HUDEP-2 (cell line): ENCODE measurements around the gene DSCAM.

ENCODE experiments used
- DNase-seq, 76 experiments: peaks; one replicate each; lab custom pipeline; 2025; ENCODE audit not compliant: unreplicated experiment in 76 of 76; lab: John Stamatoyannopoulos, UW

DSCAM gene

DNA sequence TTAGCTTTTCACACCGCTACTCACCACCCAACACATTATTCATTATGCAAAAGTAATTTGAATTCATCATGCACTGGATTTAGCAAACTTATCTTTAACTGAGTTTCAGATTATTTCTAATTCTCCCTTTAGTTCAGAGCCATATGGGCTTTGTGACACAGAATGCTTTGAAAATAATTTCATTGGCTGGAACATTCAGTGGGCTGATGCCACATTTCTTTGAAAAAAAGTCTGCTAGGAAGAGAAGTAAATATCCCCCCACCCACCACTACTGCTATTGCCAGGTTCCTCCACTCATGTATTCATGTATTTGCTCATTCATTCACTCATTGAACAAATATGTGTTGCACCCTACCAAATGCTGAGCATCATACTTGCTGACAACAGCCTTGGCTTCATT is 280.5 kb downstream of the DSCAM start:
- DNase-seq: no peak

DNA sequence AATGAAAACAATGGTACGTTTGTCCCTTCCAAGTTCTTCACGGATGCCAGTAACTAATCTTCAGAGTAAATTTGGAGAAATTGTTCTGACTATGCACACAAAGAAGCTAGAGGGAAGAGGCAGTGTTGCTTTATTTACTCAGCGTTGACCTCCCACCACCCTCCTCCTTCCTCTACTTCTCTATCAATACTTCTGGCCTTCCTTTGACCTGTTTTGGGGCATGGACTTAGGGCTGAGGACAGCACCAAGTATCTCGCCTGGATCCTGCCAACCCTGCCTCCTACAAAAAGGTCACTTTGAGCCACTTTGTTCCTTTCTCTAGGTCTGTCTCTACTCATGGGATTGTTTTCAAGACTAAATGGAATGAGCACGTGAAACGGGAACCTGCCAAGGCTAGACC is 282.6 kb downstream of the DSCAM start:
- no peak for DNase-seq

DNA sequence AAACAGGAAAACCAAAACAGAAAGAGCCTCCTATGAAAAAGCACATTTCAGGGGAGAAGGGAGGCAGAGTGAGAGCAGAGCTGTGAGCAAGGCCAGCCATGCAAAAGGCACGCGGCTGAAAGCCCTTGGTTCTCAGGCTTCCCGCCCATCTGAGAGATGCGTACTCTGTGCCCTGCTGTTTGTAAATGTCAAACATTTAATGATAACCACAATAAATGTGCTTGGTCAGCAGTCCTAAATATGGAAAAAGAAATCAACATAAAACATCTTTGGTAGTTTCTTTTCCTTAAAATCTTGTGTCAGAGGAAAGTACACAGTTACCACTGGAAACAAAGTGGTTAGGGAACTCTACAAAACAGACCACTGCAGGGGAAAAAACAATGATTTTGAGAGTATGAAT is 283.1 kb downstream of the DSCAM start:
- no peak for DNase-seq

DNA sequence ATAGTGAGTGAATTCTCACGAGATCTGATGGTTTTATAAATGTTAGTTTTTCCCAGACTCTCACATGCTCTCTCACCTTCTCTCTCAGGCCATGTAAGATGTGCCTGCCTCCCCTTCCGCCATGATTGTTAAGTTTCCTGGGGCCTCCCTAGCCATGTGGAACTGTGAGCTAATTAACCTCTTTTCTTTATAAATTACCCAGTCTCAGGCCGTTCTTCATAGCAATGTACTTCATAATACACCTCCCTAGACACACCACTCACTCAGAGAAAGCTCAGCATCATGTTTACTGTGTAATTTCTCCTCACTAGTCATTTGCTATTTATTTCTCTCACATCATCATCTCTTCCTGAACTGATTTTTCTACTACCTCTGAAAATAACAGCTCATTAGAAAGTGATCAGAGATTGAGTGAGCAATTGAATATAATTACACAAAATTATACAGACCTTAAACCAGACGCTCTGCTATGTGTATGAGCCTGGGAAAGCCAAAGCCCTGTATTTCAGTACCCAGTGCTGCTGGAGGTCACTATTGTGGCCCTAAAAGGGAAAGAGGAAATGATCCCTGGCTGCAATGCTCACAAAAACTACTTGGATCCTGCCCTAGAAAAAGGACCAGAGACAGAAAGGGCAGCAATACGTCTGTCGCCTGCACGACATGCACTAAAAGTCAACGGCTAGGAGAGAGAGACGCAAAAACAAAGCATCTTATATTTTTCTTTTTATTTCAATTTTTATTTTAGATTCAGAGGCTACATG is 284.5 kb downstream of the DSCAM start:
- DNase-seq: no peak

- DNase-seq: no peak
Measured at GRCh38 chr21:40556442-40556968, 290.5 kb downstream of the DSCAM start.

- DNase-seq: no peak
Measured at GRCh38 chr21:40555021-40555528, 291.9 kb downstream of the DSCAM start.

DNA sequence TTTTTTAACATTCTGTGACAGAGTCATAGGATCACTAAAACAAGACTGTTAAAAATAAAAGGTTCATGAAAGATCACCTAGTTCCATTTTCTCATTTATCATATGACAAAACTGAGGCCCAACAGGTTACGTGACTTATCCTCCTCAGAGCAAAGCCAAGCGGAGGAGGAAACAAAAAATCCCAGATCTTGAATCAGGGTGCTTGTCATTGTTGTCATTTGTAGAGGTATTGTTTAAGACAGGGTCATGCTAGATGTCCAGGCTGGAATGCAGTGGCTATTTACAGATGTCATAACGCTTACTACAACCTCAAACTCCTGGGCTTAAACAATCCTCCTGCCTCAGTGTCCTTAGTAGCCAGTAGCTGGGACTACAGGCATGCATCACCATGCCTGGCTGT is 293.2 kb downstream of the DSCAM start:
- DNase-seq: no peak

- no peak for DNase-seq
Measured at GRCh38 chr21:40547906-40548513, 298.9 kb downstream of the DSCAM start.

GRCh38 chr21:40546647-40547046 is 300.3 kb downstream of the DSCAM start:
- DNase-seq: no peak

- no peak for DNase-seq
Measured at GRCh38 chr21:40540216-40540615, 306.7 kb downstream of the DSCAM start.

- no peak for DNase-seq
Measured at GRCh38 chr21:40534886-40535285, 312.1 kb downstream of the DSCAM start.

DNA sequence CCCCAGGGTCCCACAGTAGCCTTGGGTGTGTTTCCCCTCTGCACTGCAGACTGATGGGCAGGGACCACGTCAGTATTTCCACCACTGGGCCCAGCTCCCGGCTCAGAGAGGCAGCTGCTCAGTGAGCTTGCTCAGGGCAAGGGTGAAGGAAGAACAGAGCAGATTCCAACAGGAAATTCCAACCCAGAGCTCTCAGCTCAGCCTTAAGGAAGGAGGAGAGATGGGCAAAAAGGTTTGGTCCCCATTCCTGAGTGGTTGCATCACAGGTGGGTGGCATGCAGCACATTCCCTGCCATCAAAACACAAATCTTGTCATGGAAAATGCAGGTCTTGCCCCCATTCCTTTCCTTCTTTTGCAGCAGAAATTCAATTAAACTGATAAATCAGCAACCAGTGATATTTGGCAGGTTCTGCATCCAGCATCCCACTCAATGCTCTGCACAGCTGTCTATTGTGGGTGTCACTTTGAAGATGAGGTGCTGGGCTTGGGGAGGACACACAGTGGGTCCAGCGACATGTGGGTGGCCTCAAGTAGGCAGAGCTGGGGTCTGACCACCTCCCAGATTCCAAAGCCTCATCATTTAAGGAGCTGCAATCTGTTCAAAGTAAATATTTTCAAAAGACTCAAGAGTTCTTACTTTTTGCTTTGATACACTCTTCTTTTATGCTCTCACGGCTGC is 315.4 kb downstream of the DSCAM start:
- DNase-seq: no peak

GRCh38 chr21:40531016-40531415 is 315.9 kb downstream of the DSCAM start:
- DNase-seq: no peak

- no peak for DNase-seq
Measured at GRCh38 chr21:40517646-40518045, 329.3 kb downstream of the DSCAM start.

DNA sequence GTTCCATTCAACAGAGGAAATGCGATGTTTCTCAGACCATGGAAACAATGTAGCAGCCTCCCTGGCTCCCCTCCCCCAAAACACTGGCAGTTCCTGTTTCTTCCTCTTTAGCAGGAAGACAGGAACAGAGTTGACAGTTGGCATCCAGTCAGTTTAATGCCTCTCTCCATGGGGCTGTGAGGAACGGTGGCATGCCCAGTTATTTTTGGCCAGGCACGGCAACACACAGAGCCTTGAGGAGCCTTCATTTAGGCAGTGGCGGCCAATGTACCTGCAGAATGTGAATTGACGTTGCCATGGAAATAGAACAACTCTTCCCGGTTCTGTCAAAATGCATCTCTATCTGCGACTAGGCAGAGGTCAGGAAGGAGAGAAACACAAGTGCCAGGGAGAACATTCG is 330.6 kb downstream of the DSCAM start:
- no peak for DNase-seq

DNA sequence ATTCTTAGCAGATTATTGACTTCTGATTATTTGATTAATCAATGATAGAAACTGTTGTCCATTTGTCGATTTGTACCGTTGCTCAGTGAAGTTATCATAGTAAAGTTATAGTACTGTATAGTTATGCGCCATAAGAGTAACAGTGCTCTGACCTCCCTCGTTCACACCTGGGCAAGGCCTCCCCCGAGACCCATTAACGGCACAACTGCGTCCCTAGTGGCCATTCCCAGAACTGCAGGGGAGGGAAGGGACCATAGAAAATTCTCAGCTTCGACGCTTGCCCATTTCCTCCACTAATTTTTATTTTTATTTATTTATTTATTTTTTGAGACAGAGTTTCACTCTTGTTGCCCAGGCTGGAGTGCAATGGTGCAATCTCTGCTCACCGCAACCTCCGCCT is 334.4 kb downstream of the DSCAM start:
- peak in 4 of 76 experiments; percentile 1 to 17 (median 6) for DNase-seq

- no peak for DNase-seq
Measured at GRCh38 chr21:40507978-40508377, 339.0 kb downstream of the DSCAM start.

DNA sequence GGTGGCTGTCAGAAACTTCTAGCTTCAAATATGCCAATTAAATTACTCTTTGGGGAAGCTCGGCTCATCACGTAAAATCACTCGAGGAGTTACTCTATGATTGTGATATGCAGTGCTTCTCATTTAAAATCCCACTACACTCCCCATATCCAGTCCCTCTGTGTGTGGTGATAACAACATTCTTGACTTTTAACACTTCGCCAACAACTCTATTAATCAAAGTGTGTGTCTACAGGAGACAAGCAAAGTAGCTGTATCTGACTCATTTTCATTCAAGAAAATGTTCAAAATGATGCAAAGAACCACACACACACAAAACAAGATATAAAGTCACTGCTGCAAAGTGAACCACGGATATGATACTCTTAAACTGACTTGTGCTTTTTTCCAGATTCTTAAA is 341.3 kb downstream of the DSCAM start:
- no peak for DNase-seq

DNA sequence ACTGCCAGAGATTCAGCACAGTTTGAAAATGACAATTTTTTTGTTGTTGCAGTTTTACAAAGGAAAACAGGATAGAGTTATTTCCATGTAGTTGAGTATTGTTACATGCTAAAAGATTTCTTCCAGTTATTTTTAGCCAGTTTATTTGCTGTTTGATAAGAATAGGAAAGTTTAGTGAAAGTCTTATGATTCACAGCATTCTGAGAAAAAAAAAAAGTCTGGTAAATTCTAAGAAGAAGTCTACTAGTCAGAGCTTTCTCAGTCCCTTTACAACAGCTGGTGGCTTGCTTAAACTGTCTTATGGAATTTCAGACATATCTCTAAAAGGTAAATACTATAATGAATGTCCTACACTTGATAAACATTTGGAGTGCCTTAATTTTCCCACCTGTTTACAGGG is 341.7 kb downstream of the DSCAM start:
- no peak for DNase-seq

DNA sequence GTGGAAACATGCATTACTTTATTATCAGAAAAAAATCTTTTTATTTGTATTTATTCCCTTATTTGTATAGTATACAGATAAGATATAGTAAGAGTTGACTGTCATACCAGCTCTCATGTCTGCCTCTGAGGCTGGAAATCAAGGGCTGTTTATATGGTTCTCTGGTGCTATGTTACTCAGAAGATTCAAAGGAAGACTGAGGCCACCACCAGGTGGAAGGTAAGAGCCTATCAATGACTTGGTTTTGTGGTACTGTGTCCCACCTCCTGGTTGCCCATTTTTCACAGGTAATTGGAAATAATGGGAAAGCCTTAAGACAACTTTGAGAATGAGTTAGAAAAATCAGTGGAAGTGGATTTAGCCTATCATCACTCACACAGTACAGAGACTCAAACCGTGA is 342.1 kb downstream of the DSCAM start:
- no peak for DNase-seq

GRCh38 chr21:40496116-40496515 is 350.8 kb downstream of the DSCAM start:
- DNase-seq: no peak

GRCh38 chr21:40490408-40490807 is 356.6 kb downstream of the DSCAM start:
- no peak for DNase-seq
